Neural progenitor cell (in vitro differentiated cells): ENCODE measurements around the gene MAPK1. TPM values are rescaled to one million over a fixed set of nuclear protein-coding genes. Genes with fewer than 3 reads are reported as not detected.
"Not testable (repeated sequence)": the region's sequence is repeated elsewhere in the genome, so short reads cannot be mapped to it uniquely, and the experiment has no call there.

Experiments used
- DNase-seq: peaks from one replicate; pipeline ENCODE4 v3.0.0-alpha.2; 2016; ENCODE audit warnings: low spot score
- H2AFZ ChIP-seq: fragments of 200-600 bp; sonication (generic); replicated peaks from 2 replicates; pipeline ENCODE4 v1.6.1; 2016; ENCODE audit warnings: antibody characterized with exemption
- H3F3A ChIP-seq: fragments of 200-600 bp; sonication (generic); 2 replicates; pipeline ENCODE4 v1.6.1; 2016; ENCODE audit warnings: antibody characterized with exemption, low read depth
- H3K27ac ChIP-seq: fragments of 200-600 bp; sonication (generic); 2 replicates; pipeline ENCODE4 v1.5.1; 2016; ENCODE audit warnings: mild to moderate bottlenecking
- H3K27me3 ChIP-seq: fragments of 200-600 bp; sonication (generic); 2 replicates; pipeline ENCODE4 v1.6.1; 2016; ENCODE audit warnings: mild to moderate bottlenecking, moderate library complexity
- H3K36me3 ChIP-seq: fragments of 200-600 bp; sonication (generic); 2 replicates; pipeline ENCODE4 v1.5.1; 2016
- H3K4me1 ChIP-seq: fragments of 200-600 bp; sonication (generic); 2 replicates; pipeline ENCODE4 v1.6.1; 2016; ENCODE audit warnings: mixed run types
- H3K4me2 ChIP-seq: fragments of 200-600 bp; sonication (generic); 2 replicates; pipeline ENCODE4 v1.6.1; 2016
- H3K4me3 ChIP-seq: fragments of 200-600 bp; sonication (generic); 2 replicates; pipeline ENCODE4 v1.5.1; 2016
- H3K79me2 ChIP-seq: fragments of 200-600 bp; sonication (generic); 2 replicates; pipeline ENCODE4 v1.6.1; 2016; ENCODE audit warnings: low read depth
- H3K9ac ChIP-seq: fragments of 200-600 bp; sonication (generic); 2 replicates; pipeline ENCODE4 v1.6.1; 2016
- H3K9me3 ChIP-seq: fragments of 200-600 bp; sonication (generic); 2 replicates; pipeline ENCODE4 v1.5.1; 2016; ENCODE audit warnings: low read depth
- H4K20me1 ChIP-seq: fragments of 200-600 bp; sonication (generic); 2 replicates; pipeline ENCODE4 v1.6.1; 2016; ENCODE audit warnings: low read depth
- H3K27ac Mint-ChIP-seq: 3 replicates; pipeline ENCODE4 v1.8.0; 2021; ENCODE audit warnings: mixed read lengths
- H3K27me3 Mint-ChIP-seq: 2 replicates; pipeline ENCODE4 v1.8.0; 2022; ENCODE audit warnings: low read depth, mild to moderate bottlenecking, inconsistent platforms, moderate library complexity, mixed read lengths; ENCODE audit not compliant: insufficient read depth
- H3K36me3 Mint-ChIP-seq: 3 replicates; pipeline ENCODE4 v1.8.0; 2021; ENCODE audit warnings: mixed read lengths
- H3K4me1 Mint-ChIP-seq: 3 replicates; pipeline ENCODE4 v1.8.0; 2021; ENCODE audit warnings: mixed read lengths
- H3K4me3 Mint-ChIP-seq: 3 replicates; pipeline ENCODE4 v1.8.0; 2021; ENCODE audit warnings: mild to moderate bottlenecking, moderate library complexity, mixed read lengths
- H3K9me3 Mint-ChIP-seq: 3 replicates; pipeline ENCODE4 v1.8.0; 2020; ENCODE audit warnings: mixed read lengths
- CTCF ChIP-seq: fragments of 200-600 bp; sonication (generic); IDR thresholded peaks from 2 replicates; pipeline ENCODE4 v1.5.1; 2017; ENCODE audit warnings: antibody characterized with exemption, mild to moderate bottlenecking
- EZH2 ChIP-seq: fragments of 200-600 bp; sonication (generic); IDR thresholded peaks from 2 replicates; pipeline ENCODE4 v1.6.1; 2017; ENCODE audit warnings: antibody characterized with exemption, mild to moderate bottlenecking, moderate library complexity
- EZH2phosphoT487 ChIP-seq: fragments of 200-600 bp; sonication (generic); IDR thresholded peaks from 2 replicates; pipeline ENCODE4 v1.6.1; 2017; ENCODE audit warnings: antibody characterized with exemption
- total RNA-seq: library from RNA; depleted of rRNA; stranded (reverse); fragments of >200 nt; gene quantifications from 2 replicates; pipeline ENCODE4 v1.2.3, GENCODE V29; 2015; ENCODE audit warnings: low replicate concordance

The MAPK1 gene
- total RNA-seq, 1 donor from 2014 or later = 61.4 TPM

GRCh38 chr22:21909871-21910270 is 42.4 kb upstream of the MAPK1 start:
- Histone ChIP-seq H3K4me3 (no peak overlapping the region), H2AFZ (no peak overlapping the region), H3K9ac (no peak overlapping the region), H3K79me2 (no peaks in the 10 kb centered on the region), H3K27ac (no peak overlapping the region), H3K27me3 (no peaks in the 10 kb centered on the region), H3K36me3 (no peaks in the 10 kb centered on the region), H3K4me1 (no peaks in the 10 kb centered on the region), H3K4me2 (no peak overlapping the region), H4K20me1 (no peaks in the 10 kb centered on the region), H3K9me3 (no peaks in the 10 kb centered on the region), H3F3A (peaks cover 3% of the 10 kb centered on the region)
- Mint-ChIP-seq H3K4me3 (no peak overlapping the region), H3K36me3 (peaks cover 1% of the 10 kb centered on the region), H3K4me1 (no peaks in the 10 kb centered on the region), H3K27ac (no peak overlapping the region), H3K27me3 (peaks cover 2% of the 10 kb centered on the region), H3K9me3 (no peaks in the 10 kb centered on the region)
- TF ChIP-seq EZH2phosphoT487 (no peak), CTCF (no peak), EZH2 (no peak)
- no peak for DNase-seq

- peaks cover 5% of the 10 kb centered on the region for H3K36me3 Mint-ChIP-seq
- H3K4me1 ChIP-seq = no peaks in the 10 kb centered on the region
- no peaks in the 10 kb centered on the region for H3K36me3 ChIP-seq
- H3K4me3 Mint-ChIP-seq = no peak overlapping the region
- no peaks in the 10 kb centered on the region for H3K4me1 Mint-ChIP-seq
- no peak overlapping the region for H3K4me3 ChIP-seq
- DNase-seq = no peak
- no peak overlapping the region for H3K27ac Mint-ChIP-seq
- no peaks in the 10 kb centered on the region for H3K79me2 ChIP-seq
- no peak overlapping the region for H3K9ac ChIP-seq
- no peaks in the 10 kb centered on the region for H3K9me3 ChIP-seq
- no peaks in the 10 kb centered on the region for H3K27me3 ChIP-seq
- no peaks in the 10 kb centered on the region for H3F3A ChIP-seq
- H3K9me3 Mint-ChIP-seq = no peaks in the 10 kb centered on the region
- H2AFZ ChIP-seq = no peak overlapping the region
- peaks cover 2% of the 10 kb centered on the region for H3K27me3 Mint-ChIP-seq
- no peak for TF ChIP-seq EZH2
- TF ChIP-seq EZH2phosphoT487 = no peak
- no peak for TF ChIP-seq CTCF
- no peaks in the 10 kb centered on the region for H4K20me1 ChIP-seq
- no peak overlapping the region for H3K27ac ChIP-seq
- no peak overlapping the region for H3K4me2 ChIP-seq
Measured at GRCh38 chr22:21907638-21908522, 40.4 kb upstream of the MAPK1 start.

GRCh38 chr22:21905234-21905633 is 37.8 kb upstream of the MAPK1 start:
- H3K4me1 Mint-ChIP-seq, H3K36me3 ChIP-seq, H3K4me2 ChIP-seq, DNase-seq, H2AFZ ChIP-seq, H3K9me3 Mint-ChIP-seq, H3K4me3 ChIP-seq, H3K4me3 Mint-ChIP-seq, H3K4me1 ChIP-seq, H3K27ac ChIP-seq, H3K79me2 ChIP-seq, H3K36me3 Mint-ChIP-seq, H4K20me1 ChIP-seq, H3K27ac Mint-ChIP-seq, H3K27me3 Mint-ChIP-seq, H3K27me3 ChIP-seq, H3F3A ChIP-seq, H3K9ac ChIP-seq, H3K9me3 ChIP-seq: not testable (repeated sequence)

GRCh38 chr22:21904250-21904789 is 36.9 kb upstream of the MAPK1 start:
- no peak overlapping the region for H3K27ac Mint-ChIP-seq
- Histone ChIP-seq H3K4me3 (no peak overlapping the region), H3F3A (no peaks in the 10 kb centered on the region), H3K9ac (no peak overlapping the region), H3K79me2 (no peaks in the 10 kb centered on the region), H4K20me1 (no peaks in the 10 kb centered on the region), H3K36me3 (no peaks in the 10 kb centered on the region), H3K4me1 (no peaks in the 10 kb centered on the region), H3K9me3 (no peaks in the 10 kb centered on the region), H3K27me3 (no peaks in the 10 kb centered on the region), H3K27ac (no peak overlapping the region), H3K4me2 (no peak overlapping the region), H2AFZ (no peak overlapping the region)
- H3K9me3 Mint-ChIP-seq = no peaks in the 10 kb centered on the region
- no peak overlapping the region for H3K4me3 Mint-ChIP-seq
- DNase-seq = no peak
- H3K36me3 Mint-ChIP-seq = peaks cover 5% of the 10 kb centered on the region
- H3K4me1 Mint-ChIP-seq = peaks cover 2% of the 10 kb centered on the region
- no peak for TF ChIP-seq CTCF
- TF ChIP-seq EZH2phosphoT487 = no peak
- TF ChIP-seq EZH2 = no peak
- H3K27me3 Mint-ChIP-seq = peaks cover 2% of the 10 kb centered on the region
